Measurements from ENCODE around the gene GFPT2.

The GFPT2 gene

GRCh38 chr5:180332051-180332517 lies 21.1 kb downstream of the GFPT2 start:
- DNase-seq, result no peak

- DNase-seq, result no peak
These were observed 21.5 kb downstream of the GFPT2 start for GRCh38 chr5:180331647-180331950.

- no peak for DNase-seq
These were observed 22.1 kb downstream of the GFPT2 start for GRCh38 chr5:180330810-180331646.

DNA sequence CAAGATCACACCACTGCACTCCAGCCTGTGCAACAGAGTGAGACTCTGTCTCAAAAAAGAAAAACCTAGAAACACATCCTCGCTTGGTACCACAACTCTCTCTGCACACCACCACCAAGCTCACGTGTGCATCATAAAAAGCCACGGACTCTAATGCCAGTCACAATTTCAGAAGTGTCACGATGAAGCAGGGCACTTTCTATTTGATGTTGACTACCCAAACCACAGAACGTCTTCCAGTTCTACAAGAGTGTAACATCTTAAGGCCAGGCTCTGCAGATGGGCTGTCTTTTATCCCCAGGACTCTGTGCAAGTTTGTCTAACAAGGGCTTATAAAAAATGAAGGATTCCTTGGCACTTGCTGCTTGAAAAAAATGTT lies 22.9 kb downstream of the GFPT2 start:
- no peak for DNase-seq

- no peak for DNase-seq
These were observed 23.4 kb downstream of the GFPT2 start for GRCh38 chr5:180329606-180330269.

- DNase-seq, result no peak
These were observed 24.0 kb downstream of the GFPT2 start for GRCh38 chr5:180329138-180329435.

- peak; percentile 80 for DNase-seq
These were observed 24.6 kb downstream of the GFPT2 start for GRCh38 chr5:180328296-180329137.

DNA sequence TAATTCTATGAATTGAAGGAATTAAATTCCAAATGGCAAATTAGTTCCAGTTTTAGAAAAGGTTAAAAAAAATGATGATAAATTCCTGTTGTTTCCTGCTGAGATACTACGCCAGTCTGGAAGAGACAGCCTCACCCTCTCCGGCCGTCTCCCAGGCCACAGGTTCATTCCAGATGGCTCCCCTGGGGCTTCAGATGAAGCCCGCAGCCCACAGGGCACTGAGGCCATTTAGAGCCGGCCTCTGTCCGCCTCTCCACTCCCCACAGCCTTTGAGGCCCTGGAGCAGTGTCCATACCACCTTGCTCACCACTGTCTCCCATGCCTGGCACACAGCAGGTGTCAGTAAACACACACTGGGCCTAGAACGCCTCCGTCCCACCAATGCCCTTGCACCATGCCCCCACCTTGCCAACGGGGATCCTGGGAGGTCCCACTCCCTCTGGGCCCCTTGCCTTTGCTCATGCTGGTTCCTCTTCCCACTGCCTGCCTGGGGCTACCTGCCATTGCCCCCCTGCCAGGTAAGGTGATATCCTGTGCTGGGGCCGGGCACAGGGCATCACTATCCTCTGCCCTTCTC lies 26.1 kb downstream of the GFPT2 start:
- no peak for DNase-seq

DNA sequence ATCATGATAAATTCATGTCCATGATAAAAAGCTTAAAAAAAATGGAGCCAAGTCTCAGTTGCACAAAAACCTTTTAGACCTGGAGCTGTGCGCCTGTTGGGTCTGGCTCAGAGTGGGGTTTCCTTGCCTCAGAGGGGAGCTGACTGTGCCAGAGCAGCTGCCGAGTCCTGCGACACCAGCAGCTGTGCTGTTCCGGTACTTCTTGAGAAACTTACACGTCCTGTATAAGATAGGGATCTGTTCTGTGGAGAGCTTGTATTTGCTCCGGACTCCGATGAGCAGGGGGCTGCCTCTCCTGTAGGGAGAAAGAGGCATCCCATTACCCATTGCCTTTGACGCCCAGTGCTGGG lies 28.6 kb downstream of the GFPT2 start:
- DNase-seq, result no peak

DNA sequence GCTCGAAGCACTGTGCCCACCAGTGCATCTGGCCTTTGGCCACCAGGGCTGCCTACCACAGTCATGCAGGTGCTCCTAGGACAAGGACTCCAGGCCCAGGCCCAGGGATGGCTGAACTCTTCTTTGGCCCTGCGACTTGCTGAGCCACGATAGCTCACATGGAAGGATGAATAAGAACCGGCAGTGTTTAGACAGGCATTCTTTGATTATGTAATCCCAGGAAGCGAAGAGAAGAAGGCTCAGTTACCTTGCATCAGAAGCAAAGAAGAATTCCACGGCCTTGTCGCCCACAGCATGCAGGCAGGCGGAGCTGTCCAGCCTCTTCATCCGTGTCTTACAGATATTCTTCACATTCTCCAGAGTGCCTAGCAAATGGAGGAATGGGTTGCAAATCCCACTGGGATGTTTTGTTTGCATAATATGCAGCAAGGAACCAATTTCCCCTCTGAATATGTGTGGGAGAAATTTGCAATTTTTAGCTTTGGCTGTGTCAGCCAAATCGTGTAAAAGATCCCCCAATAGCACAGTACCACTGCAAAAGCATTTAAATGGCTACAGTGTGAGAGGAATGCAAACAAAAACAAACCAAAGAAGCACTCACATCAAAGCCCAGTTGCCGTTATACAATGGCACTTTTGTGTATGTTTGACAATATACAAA lies 29.1 kb downstream of the GFPT2 start:
- DNase-seq, result no peak

DNA sequence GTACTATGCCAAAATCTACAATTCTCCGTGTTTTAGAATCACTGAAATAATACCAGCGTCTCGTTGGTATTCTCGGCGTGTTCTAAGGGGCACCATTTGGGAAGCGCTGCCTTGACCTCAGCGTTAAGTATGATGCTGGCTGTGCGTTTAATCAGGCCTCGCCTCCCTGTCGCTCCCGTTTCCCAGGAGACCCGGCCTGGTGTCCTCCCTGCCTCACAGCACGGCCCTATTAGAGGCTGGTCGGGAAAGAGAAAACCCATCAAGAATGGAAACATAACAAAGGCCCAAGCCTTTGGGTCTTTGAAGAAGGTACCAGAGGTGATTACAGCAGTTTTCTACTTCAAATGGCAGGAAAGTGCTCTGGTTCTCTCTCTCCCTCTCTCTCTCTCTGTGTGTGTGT lies 30.0 kb downstream of the GFPT2 start:
- no peak for DNase-seq

DNA sequence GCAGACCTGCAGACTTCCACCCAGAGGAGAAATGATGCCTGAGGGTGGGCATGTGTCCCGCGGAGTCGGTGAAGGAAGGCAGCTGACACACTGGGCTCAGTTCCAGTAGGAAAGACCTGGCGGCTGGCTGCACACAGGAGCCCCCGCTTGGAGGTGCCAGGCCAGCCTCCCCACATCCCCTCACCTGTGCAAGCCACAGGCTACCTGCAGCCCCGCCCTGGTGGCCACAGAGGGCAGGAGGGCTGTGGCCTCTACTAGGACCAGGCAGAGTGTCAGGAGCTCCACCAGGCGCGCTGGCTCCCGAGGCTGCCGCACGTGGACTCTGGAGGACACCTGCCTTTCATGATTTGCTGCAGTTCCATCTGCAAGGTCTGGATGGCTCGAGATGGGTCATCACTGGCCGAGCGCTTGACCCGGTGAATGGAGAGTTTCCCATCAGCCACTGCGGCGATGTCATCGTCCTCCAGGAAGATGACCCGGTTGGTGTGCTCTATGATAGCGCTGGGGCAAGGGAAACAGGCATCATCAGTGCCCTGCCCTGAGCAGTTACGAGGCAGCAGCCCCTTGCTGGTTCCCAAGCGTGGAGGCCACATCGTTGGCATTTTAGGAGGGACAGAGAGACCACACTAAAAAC lies 34.6 kb downstream of the GFPT2 start:
- DNase-seq, result no peak

GRCh38 chr5:180316586-180316985 lies 36.5 kb downstream of the GFPT2 start:
- no peak for DNase-seq

GRCh38 chr5:180315762-180316212 lies 37.3 kb downstream of the GFPT2 start:
- peak; percentile 33 for DNase-seq

DNA sequence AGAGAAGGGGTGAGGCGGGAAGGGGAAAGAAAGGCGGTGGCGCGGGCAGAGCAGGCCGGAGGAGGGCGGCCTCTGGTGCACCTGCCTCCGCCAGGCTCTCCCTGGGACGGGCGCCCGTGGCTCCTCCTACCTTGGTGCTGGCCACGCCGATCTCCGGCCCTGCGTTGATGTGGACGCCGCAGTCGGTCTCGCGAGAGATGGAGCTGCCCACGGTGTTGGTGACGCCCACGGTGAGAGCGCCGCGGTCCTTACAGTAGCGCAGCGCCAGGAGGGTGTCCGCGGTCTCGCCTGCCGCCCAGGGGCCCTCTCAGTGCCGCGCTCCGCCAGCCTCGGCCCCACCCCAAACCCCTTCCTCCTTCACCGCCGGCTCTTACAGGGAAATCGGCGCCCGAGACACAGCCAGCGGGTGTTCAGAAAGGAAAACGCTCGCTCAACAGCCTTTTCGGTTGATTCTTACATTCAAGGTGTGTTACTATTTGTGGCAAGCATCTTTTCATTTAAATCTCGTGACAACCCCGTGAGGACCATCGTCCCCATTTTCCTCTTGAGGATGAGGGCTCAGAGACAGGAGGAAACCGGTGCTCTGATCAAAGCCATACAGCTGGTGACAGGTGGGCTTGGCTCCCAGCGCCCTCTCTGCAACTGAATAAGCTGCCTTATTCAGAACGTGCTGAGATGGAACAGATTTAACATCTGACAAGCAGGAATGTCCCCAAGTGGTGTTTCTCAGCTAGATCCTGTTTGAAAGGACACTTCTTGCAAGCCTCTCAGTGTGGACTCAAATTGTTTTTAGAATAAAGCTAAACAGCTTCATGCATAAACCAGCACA lies 39.2 kb downstream of the GFPT2 start:
- no peak for DNase-seq

GRCh38 chr5:180311216-180311615 lies 41.9 kb downstream of the GFPT2 start:
- no peak for DNase-seq

DNA sequence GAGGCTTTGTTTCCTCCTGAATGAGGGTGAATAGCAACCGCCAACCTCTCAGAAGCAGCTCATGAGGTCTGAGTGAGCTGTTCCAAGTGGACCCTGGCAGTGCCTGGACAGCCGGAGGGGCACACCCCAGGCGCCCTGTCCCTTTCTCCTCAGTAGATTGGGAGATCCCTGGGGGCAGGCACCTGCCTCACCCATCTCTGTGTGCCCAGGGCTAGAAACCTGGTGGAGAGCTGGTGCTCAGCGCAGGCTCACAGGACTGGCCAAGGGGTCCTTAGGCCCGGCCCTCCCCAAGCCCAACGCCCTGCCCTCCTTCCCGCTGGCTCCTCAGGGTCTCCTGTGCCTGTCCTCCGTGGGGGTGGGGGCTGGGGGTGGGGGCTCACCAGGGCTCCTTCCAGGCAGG lies 46.3 kb downstream of the GFPT2 start:
- DNase-seq, result no peak

DNA sequence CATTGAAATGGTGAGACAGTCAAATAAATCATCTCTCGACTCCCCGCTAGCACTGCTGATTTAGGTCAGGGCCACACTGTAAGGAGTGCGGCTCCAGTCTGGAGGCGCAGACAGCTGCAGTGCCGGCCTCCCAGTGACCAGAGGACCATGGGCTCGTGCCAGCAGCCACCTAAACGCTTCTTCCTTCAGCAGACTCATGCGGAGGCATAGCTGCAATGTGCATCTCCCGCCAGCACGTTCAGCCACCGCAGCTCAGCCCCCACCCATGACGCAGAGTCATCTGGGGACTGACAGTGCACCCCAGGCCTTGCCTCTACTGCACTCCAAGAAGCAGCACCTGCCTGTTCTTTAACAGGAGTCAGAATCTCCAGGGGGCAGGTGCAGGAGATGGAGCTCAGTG lies 47.7 kb downstream of the GFPT2 start:
- no peak for DNase-seq

DNA sequence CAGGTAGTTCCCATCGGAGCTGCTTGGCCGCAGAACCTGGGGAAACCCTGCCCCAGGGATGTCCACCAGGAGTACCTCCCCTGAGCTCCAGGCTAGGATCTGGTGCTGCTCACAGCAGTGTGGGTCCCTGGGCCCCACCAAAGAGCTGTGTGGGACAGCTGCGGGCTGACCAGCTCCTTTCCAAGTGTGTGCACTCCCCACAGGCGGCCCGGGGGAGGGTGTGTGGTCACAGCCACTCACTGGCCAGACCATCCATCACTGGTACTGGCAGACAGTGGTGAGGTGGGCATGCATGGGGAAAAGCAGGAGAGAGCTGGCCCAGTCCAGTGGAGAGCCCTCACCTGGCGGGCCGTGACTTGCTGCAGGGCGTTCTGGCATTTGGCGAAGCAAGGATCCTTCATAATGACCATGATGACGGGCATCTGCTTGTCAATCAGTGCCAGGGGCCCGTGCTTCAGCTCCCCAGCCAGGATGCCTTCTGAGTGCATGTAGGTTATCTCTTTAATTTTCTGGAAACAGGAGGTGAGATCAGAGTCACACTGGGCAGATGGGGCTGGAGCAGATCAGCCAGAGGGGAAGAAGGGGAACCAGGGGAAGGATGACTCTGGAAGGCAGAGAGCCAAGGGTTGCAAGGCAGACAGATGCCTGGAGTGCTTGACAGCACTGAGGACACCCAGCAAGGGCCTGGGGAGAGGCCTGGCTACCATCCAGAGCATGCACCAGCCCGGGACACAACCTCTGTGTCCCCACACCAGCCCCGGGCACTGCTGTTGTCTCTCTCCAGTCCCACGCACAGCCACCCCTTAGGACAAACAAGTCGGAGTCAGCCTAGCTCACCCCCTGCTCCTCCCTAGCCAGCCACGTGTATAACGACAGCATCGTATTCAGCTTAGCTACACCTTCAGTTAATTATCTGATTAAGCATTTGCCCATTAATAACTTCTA lies 48.4 kb downstream of the GFPT2 start:
- no peak for DNase-seq

DNA sequence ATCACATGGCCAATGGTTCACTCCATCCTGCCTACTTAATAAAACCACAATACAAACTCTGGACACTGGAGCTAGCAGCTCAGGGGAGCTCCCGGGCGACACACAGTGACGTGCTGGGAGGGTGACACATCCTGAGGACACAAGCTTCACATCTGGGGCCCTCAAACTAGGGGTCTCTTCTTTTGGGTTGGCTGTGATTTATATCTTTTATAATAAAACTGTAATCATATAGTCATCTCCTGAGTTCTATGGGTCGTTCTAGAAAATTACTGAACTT lies 49.2 kb downstream of the GFPT2 start:
- DNase-seq, result no peak
